CD14-positive monocyte (primary cell): ENCODE measurements around the gene MT1A. TPM values are rescaled to one million over a fixed set of nuclear protein-coding genes. Genes with fewer than 3 reads are reported as not detected.
A peak's percentile ranks its signal among the peaks of the same experiment; 100 is the strongest.

Source experiments
- DNase-seq, 3 donors: peaks; one replicate each; pipeline ENCODE4 v3.0.0-alpha.2; 2011 to 2022
- H2AFZ ChIP-seq: 2 replicates; pipeline ENCODE4 v1.6.0; 2012; ENCODE audit warnings: mild to moderate bottlenecking, low read depth, low read length, inconsistent platforms; ENCODE audit not compliant: insufficient read depth, poor library complexity, severe bottlenecking
- H3K27ac ChIP-seq, 2 donors: 1 replicate in 1 of 2; 2 replicates in 1 of 2; pipeline ENCODE4 v1.5.1; 2012 to 2013; ENCODE audit warnings: low read length in 2 of 2, control low read depth in 1 of 2, inconsistent platforms in 1 of 2, low read depth in 1 of 2, mild to moderate bottlenecking in 1 of 2
- H3K27me3 ChIP-seq, 2 donors: one replicate each; pipeline versions ENCODE4 v1.6.0 to v1.6.1; 2011 to 2013; ENCODE audit warnings: low read length in 2 of 2; ENCODE audit not compliant: control insufficient read depth in 2 of 2, insufficient read depth in 2 of 2
- H3K36me3 ChIP-seq, 2 donors: replicated peaks in 1 of 2; 1 replicate in 1 of 2; 2 replicates in 1 of 2; pipeline versions ENCODE4 v1.5.1 to v1.6.1; 2012 to 2013; ENCODE audit warnings: low read length in 2 of 2, control low read depth in 1 of 2, inconsistent platforms in 1 of 2, mild to moderate bottlenecking in 1 of 2; ENCODE audit not compliant: insufficient read depth in 2 of 2, control insufficient read depth in 1 of 2
- H3K4me1 ChIP-seq, 2 donors: 1 replicate in 1 of 2; 2 replicates in 1 of 2; pipeline versions ENCODE4 v1.5.1 to v1.6.1; 2012 to 2013; ENCODE audit warnings: low read length in 2 of 2, control low read depth in 1 of 2, inconsistent platforms in 1 of 2, mild to moderate bottlenecking in 1 of 2, moderate library complexity in 1 of 2; ENCODE audit not compliant: insufficient read depth in 2 of 2, control insufficient read depth in 1 of 2
- H3K4me2 ChIP-seq: replicated peaks from 2 replicates; pipeline ENCODE3; 2012; ENCODE audit warnings: low read length, moderate library complexity, mild to moderate bottlenecking; ENCODE audit not compliant: poor library complexity, severe bottlenecking; ENCODE audit errors: extremely low read depth
- H3K4me3 ChIP-seq, 3 experiments: fragments of 200-600 bp in 1 of 3; sonication (generic) in 1 of 3; replicated peaks in 1 of 3; 1 replicate in 2 of 3; 2 replicates in 1 of 3; pipeline ENCODE4 v1.5.1; 2011 to 2013; ENCODE audit warnings: low read length in 3 of 3, mild to moderate bottlenecking in 3 of 3, control low read depth in 2 of 3, low read depth in 2 of 3, inconsistent platforms in 1 of 3, moderate library complexity in 1 of 3
- H3K79me2 ChIP-seq: 2 replicates; pipeline ENCODE4 v1.6.0; 2012; ENCODE audit warnings: mild to moderate bottlenecking, control low read depth, inconsistent platforms, low read length, moderate library complexity; ENCODE audit not compliant: insufficient read depth
- H3K9ac ChIP-seq: 2 replicates; pipeline ENCODE4 v1.6.0; 2017; ENCODE audit warnings: low read length, mild to moderate bottlenecking; ENCODE audit not compliant: insufficient read depth, poor library complexity, severe bottlenecking
- H3K9me3 ChIP-seq, 2 donors: replicated peaks in 1 of 2; 1 replicate in 1 of 2; 2 replicates in 1 of 2; pipeline versions ENCODE4 v1.5.1 to v1.6.1; 2012 to 2013; ENCODE audit warnings: low read length in 2 of 2, control low read depth in 1 of 2; ENCODE audit not compliant: control insufficient read depth in 1 of 2, insufficient read depth in 1 of 2
- H4K20me1 ChIP-seq: 2 replicates; pipeline ENCODE4 v1.6.0; 2012; ENCODE audit warnings: mild to moderate bottlenecking, low read length, control low read depth, moderate library complexity; ENCODE audit not compliant: insufficient read depth
- H3K27ac Mint-ChIP-seq, 7 donors: one replicate each; pipeline ENCODE4 v1.8.0; 2020; ENCODE audit warnings: mild to moderate bottlenecking in 7 of 7, mixed read lengths in 7 of 7, moderate library complexity in 6 of 7, inconsistent platforms in 2 of 7
- H3K27me3 Mint-ChIP-seq, 3 donors: one replicate each; pipeline ENCODE4 v1.8.0; 2021 to 2022; ENCODE audit warnings: low read depth in 3 of 3, mild to moderate bottlenecking in 3 of 3, mixed read lengths in 3 of 3, moderate library complexity in 3 of 3, inconsistent platforms in 1 of 3
- H3K36me3 Mint-ChIP-seq, 2 donors: one replicate each; pipeline ENCODE4 v1.8.0; 2020; ENCODE audit warnings: mixed read lengths in 2 of 2, inconsistent platforms in 1 of 2, mild to moderate bottlenecking in 1 of 2
- H3K4me1 Mint-ChIP-seq: one replicate; pipeline ENCODE4 v1.8.0; 2020; ENCODE audit warnings: mild to moderate bottlenecking, mixed read lengths
- H3K4me3 Mint-ChIP-seq, 2 donors: one replicate each; pipeline ENCODE4 v1.8.0; 2020; ENCODE audit warnings: mild to moderate bottlenecking in 2 of 2, mixed read lengths in 2 of 2, moderate library complexity in 1 of 2
- H3K9me3 Mint-ChIP-seq, 7 donors: one replicate each; pipeline ENCODE4 v1.8.0; 2020 to 2022; ENCODE audit warnings: mixed read lengths in 7 of 7, mild to moderate bottlenecking in 6 of 7, moderate library complexity in 6 of 7, inconsistent platforms in 2 of 7
- WGBS: methylation state at CpG from one replicate; pipeline ENCODE4 v1.1.5; 2013; ENCODE audit warnings: missing lambda C conversion rate; ENCODE audit not compliant: insufficient coverage; 5-methylcytosine and 5-hydroxymethylcytosine counted together
- intact Hi-C, 2 donors: fragments of 100-400 bp; cut with micrococcal nuclease; formaldehyde crosslinking; loops; one replicate each; pipeline versions ENCODE4 v1.15.0 to v1.15.1; 2023
- polyA plus RNA-seq, 3 donors: library from polyadenylated mRNA; depleted of rRNA in 1 of 3; unstranded in 2 of 3; stranded (reverse) in 1 of 3; fragments of 300-500 nt in 2 of 3; fragments of >200 nt in 1 of 3; fragmentation: Illumina TruSeq in 2 of 3; gene quantifications; 1 replicate in 2 of 3; 2 replicates in 1 of 3; pipeline ENCODE4 v1.2.3, GENCODE V29; 2012 to 2021
- TF ChIP-seq, protein P1 (sequence below): fragments of 200-600 bp; IDR thresholded peaks from one replicate; pipeline ENCODE4 v1.8.0; 2022; ENCODE audit warnings: antibody characterized with exemption, mild to moderate bottlenecking

The MT1A gene
- polyA plus RNA-seq, 3 donors, result not detected

DNA sequence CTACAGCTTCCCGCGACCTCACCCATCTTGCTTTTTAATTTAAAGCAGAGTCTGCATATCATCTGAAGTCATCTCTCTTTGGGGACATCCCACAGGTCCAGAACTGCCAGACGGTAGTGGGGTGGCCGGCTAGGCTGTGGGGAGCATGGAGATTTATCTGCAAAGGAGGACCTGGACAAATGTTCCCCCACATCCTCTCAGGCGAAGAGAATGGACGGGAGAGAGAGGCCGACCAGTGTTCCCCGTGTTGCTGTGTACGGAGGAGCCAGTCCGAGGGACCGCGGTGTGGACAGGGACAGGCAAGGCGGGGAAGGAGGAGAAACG lies 6.7 kb upstream of the MT1A start:
- peaks cover 8 to 14% of the 10 kb centered on the region in 2 donors for H3K4me1 ChIP-seq
- H3K4me3 Mint-ChIP-seq, result peak overlapping the region; percentile 68 to 94

GRCh38 chr16:56632156-56632847 lies 6.2 kb upstream of the MT1A start, which contains the start of gene MT1M:
MT1M (plus strand) TSS chr16:56632659; CDS start chr16:56632732, 73 bp downstream.
- peak within 1 kb of the TSS; percentile 68 for H2AFZ ChIP-seq
- H3K27ac Mint-ChIP-seq, result peak within 1 kb of the TSS in 1 of 7 donors; percentile 15
- H3K4me3 ChIP-seq, result peak within 1 kb of the TSS; percentile 18 to 69 (median 36)
- H3K4me1 Mint-ChIP-seq, result peaks cover 27% of the 10 kb centered on the region
- H3K4me3 Mint-ChIP-seq, result peak within 1 kb of the TSS; percentile 68 to 94
- WGBS, result under 1% methylated on average over 47 of the region's 61 CpGs
- H3K79me2 ChIP-seq, result no peaks in the 10 kb centered on the region
- no peak for DNase-seq
- no peak within 1 kb of the TSS for H3K9ac ChIP-seq
- peaks cover 8 to 13% of the 10 kb centered on the region in 2 donors for H3K4me1 ChIP-seq
- no peaks in the 10 kb centered on the region for H3K36me3 ChIP-seq
- H3K27me3 ChIP-seq, result peaks cover 66 to 84% of the 10 kb centered on the region in 2 donors
- H3K27ac ChIP-seq, result no peak within 1 kb of the TSS
- H3K4me2 ChIP-seq, result peak within 1 kb of the TSS; percentile 61
- peaks cover 73 to 93% (median 89%) of the 10 kb centered on the region in 3 donors for H3K27me3 Mint-ChIP-seq
- H3K9me3 ChIP-seq, result peaks cover 0 to 46% of the 10 kb centered on the region in 2 donors
- peaks cover 0 to 9% of the 10 kb centered on the region in 2 donors for H3K36me3 Mint-ChIP-seq
- no peaks in the 10 kb centered on the region for H4K20me1 ChIP-seq
- TF ChIP-seq, protein P1, sequence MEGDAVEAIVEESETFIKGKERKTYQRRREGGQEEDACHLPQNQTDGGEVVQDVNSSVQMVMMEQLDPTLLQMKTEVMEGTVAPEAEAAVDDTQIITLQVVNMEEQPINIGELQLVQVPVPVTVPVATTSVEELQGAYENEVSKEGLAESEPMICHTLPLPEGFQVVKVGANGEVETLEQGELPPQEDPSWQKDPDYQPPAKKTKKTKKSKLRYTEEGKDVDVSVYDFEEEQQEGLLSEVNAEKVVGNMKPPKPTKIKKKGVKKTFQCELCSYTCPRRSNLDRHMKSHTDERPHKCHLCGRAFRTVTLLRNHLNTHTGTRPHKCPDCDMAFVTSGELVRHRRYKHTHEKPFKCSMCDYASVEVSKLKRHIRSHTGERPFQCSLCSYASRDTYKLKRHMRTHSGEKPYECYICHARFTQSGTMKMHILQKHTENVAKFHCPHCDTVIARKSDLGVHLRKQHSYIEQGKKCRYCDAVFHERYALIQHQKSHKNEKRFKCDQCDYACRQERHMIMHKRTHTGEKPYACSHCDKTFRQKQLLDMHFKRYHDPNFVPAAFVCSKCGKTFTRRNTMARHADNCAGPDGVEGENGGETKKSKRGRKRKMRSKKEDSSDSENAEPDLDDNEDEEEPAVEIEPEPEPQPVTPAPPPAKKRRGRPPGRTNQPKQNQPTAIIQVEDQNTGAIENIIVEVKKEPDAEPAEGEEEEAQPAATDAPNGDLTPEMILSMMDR, result no peak
- intact Hi-C loops, result no loop called here
- peaks cover 0 to 21% (median 8%) of the 10 kb centered on the region in 7 donors for H3K9me3 Mint-ChIP-seq

More for the DNA sequence above, 6.7 kb upstream of the MT1A start:
- Histone ChIP-seq H3K9ac (no peak overlapping the region), H3K27ac (no peak overlapping the region), H3K36me3 (no peaks in the 10 kb centered on the region), H3K4me3 (peak overlapping the region; percentile 18 to 69 (median 36)), H2AFZ (peak overlapping the region; percentile 68), H4K20me1 (no peaks in the 10 kb centered on the region), H3K79me2 (no peaks in the 10 kb centered on the region), H3K4me2 (peak overlapping the region; percentile 61), H3K9me3 (peaks cover 0 to 46% of the 10 kb centered on the region in 2 donors), H3K27me3 (peaks cover 61 to 84% of the 10 kb centered on the region in 2 donors)
- H3K4me1 Mint-ChIP-seq, result peaks cover 29% of the 10 kb centered on the region
- peaks cover 73 to 93% (median 89%) of the 10 kb centered on the region in 3 donors for H3K27me3 Mint-ChIP-seq
- H3K9me3 Mint-ChIP-seq, result peaks cover 0 to 21% (median 8%) of the 10 kb centered on the region in 7 donors
- H3K27ac Mint-ChIP-seq, result no peak overlapping the region
- intact Hi-C loops, result no loop called here
- 12% methylated on average over 8 of the region's 14 CpGs for WGBS
- no peak for DNase-seq
- TF ChIP-seq, protein P1, result no peak
- peaks cover 0 to 9% of the 10 kb centered on the region in 2 donors for H3K36me3 Mint-ChIP-seq
